ENCODE data around the gene SLC24A4.

DNA sequence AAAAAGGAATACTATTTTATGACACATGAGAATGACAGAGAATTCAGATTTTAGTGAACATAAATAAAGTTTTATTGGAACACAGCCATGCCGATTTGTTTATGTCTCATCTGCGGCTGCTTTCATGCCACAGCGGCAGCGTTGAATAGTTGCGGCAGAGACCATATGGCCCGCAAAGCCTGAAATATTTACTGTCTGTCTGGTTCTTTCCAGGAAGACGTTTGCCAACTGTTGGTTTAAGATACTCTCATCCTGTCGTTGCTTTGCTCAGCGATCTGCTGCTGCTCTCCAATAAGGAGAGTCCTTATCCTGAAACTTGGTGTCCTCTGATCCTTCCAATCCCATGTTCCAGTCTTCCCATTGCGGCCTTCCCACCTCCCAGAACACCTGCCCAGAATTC lies 89.9 kb downstream of the SLC24A4 start:
- TF ChIP-seq YY1 (IDR thresholded peaks at IDR 0.05; ENCODE audit: extremely low read depth, insufficient replicate concordance, low read depth, low read length), result no peak
- TF ChIP-seq, protein P1, sequence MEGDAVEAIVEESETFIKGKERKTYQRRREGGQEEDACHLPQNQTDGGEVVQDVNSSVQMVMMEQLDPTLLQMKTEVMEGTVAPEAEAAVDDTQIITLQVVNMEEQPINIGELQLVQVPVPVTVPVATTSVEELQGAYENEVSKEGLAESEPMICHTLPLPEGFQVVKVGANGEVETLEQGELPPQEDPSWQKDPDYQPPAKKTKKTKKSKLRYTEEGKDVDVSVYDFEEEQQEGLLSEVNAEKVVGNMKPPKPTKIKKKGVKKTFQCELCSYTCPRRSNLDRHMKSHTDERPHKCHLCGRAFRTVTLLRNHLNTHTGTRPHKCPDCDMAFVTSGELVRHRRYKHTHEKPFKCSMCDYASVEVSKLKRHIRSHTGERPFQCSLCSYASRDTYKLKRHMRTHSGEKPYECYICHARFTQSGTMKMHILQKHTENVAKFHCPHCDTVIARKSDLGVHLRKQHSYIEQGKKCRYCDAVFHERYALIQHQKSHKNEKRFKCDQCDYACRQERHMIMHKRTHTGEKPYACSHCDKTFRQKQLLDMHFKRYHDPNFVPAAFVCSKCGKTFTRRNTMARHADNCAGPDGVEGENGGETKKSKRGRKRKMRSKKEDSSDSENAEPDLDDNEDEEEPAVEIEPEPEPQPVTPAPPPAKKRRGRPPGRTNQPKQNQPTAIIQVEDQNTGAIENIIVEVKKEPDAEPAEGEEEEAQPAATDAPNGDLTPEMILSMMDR (IDR thresholded peaks at IDR 0.05 in 2 of 3, conservative IDR thresholded peaks at IDR 0.05 in 1 of 3; ENCODE audit: borderline replicate concordance in 1 of 3, insufficient read depth in 1 of 3, low read depth in 2 of 3, low read length in 2 of 3), result no peak
- no peak for TF ChIP-seq CBX3 (IDR thresholded peaks at IDR 0.05; ENCODE audit: low read depth)
- no peak for TF ChIP-seq POLR2A (IDR thresholded peaks at IDR 0.05; ENCODE audit: borderline replicate concordance, extremely low read depth, insufficient read depth, insufficient read length)
- TF ChIP-seq ZFX (IDR thresholded peaks at IDR 0.05), result no peak
- TF ChIP-seq EZH2phosphoT487 (IDR thresholded peaks at IDR 0.05; ENCODE audit: borderline replicate concordance), result no peak
- TF ChIP-seq, protein P2, sequence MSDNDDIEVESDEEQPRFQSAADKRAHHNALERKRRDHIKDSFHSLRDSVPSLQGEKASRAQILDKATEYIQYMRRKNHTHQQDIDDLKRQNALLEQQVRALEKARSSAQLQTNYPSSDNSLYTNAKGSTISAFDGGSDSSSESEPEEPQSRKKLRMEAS (IDR thresholded peaks at IDR 0.05), result no peak
- TF ChIP-seq ELF1 (IDR thresholded peaks at IDR 0.05; ENCODE audit: borderline replicate concordance, low read depth), result no peak
- TF ChIP-seq, protein P3, sequence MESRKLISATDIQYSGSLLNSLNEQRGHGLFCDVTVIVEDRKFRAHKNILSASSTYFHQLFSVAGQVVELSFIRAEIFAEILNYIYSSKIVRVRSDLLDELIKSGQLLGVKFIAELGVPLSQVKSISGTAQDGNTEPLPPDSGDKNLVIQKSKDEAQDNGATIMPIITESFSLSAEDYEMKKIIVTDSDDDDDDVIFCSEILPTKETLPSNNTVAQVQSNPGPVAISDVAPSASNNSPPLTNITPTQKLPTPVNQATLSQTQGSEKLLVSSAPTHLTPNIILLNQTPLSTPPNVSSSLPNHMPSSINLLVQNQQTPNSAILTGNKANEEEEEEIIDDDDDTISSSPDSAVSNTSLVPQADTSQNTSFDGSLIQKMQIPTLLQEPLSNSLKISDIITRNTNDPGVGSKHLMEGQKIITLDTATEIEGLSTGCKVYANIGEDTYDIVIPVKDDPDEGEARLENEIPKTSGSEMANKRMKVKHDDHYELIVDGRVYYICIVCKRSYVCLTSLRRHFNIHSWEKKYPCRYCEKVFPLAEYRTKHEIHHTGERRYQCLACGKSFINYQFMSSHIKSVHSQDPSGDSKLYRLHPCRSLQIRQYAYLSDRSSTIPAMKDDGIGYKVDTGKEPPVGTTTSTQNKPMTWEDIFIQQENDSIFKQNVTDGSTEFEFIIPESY (IDR thresholded peaks at IDR 0.05; ENCODE audit: extremely low read depth, insufficient replicate concordance, low read length), result no peak
- TF ChIP-seq SRF (IDR thresholded peaks at IDR 0.05; ENCODE audit: low read depth), result no peak
- no peak for TF ChIP-seq EZH2 (IDR thresholded peaks at IDR 0.05)
- no peak for TF ChIP-seq SP1 (IDR thresholded peaks at IDR 0.05; ENCODE audit: low read depth)
- TF ChIP-seq POLR2AphosphoS5 (IDR thresholded peaks at IDR 0.05; ENCODE audit: low read depth, low read length), result no peak
